ENCODE measurements around the gene TRIM65. TPM values are rescaled to one million over a fixed set of nuclear protein-coding genes. Genes with fewer than 3 reads are reported as not detected.

Gene TRIM65
- total and polyA plus RNA-seq, 2 of the 4 experiments (the other 2 are of a cell fraction): 7.9 to 10.6 TPM

- Histone ChIP-seq H4K5ac (ENCODE audit: low read depth, low read length) (no peak overlapping the region), H3K27ac (ENCODE audit: insufficient read depth, low read length) (no peak overlapping the region), H3K23ac (ENCODE audit: low read depth, low read length) (no peak overlapping the region), H3K27me3 (ENCODE audit: control insufficient read depth, insufficient read depth, low read length) (no peaks in the 10 kb centered on the region), H3K18ac (ENCODE audit: low read depth, low read length) (no peak overlapping the region), H3K9ac (ENCODE audit: low read depth, low read length) (no peak overlapping the region), H3K79me1 (ENCODE audit: low read depth in 1 of 2, low read length in 2 of 2) (peaks cover 10 to 30% of the 10 kb centered on the region in 2 experiments), H3K14ac (replicated peaks; ENCODE audit: low read depth, low read length) (no peak overlapping the region), H3K36me3 (ENCODE audit: control insufficient read depth, insufficient read depth, low read length) (peaks cover 30% of the 10 kb centered on the region), H2BK20ac (ENCODE audit: low read depth, low read length) (no peak overlapping the region), H2BK15ac (ENCODE audit: low read depth, low read length) (no peak overlapping the region), H4K8ac (ENCODE audit: low read depth in 2 of 2, low read length in 2 of 2) (no peak overlapping the region), H3K4me1 (ENCODE audit: control insufficient read depth, insufficient read depth, low read length) (peaks cover 5% of the 10 kb centered on the region), H2BK5ac (ENCODE audit: low read depth, low read length, poor library complexity, severe bottlenecking) (no peak overlapping the region), H3K4me2 (ENCODE audit: low read depth, low read length) (no peak overlapping the region), H3K9me1 (ENCODE audit: insufficient read depth, low read length) (0 out of 2 replicates have a peak, but pooled peaks cover 6% of the 10 kb centered on the region), H3K9me3 (ENCODE audit: control insufficient read depth, insufficient read depth, low read length) (no peaks in the 10 kb centered on the region), H2AFZ (replicated peaks; ENCODE audit: low read length, poor library complexity) (no peak overlapping the region), H4K20me1 (ENCODE audit: insufficient read depth, low read length) (no peaks in the 10 kb centered on the region), H3K56ac (ENCODE audit: extremely low read depth, insufficient read depth, low read length) (no peak overlapping the region), H4K91ac (ENCODE audit: insufficient read depth, low read depth, low read length) (no peak overlapping the region), H2AK9ac (replicated peaks; ENCODE audit: low read depth, low read length, poor library complexity) (no peak overlapping the region), H2BK120ac (ENCODE audit: low read depth, low read length) (no peak overlapping the region), H2AK5ac (ENCODE audit: low read depth, low read length) (no peak overlapping the region), H3K4ac (ENCODE audit: low read depth, low read length) (no peak overlapping the region), H3K4me3 (ENCODE audit: insufficient read depth, low read depth, low read length) (no peak overlapping the region)
- ChIA-PET CTCF (no interaction called here), POLR2A (ENCODE audit: unreplicated experiment) (interaction anchor here (0.7 kb wide), 1 partner anchor 115 kb away, joined by 5 read pairs; no protein-coding TSS in a partner anchor)
- intact Hi-C loops (cut with micrococcal nuclease) (loop anchor here (10.0 kb wide), 1 partner anchor 173 kb away; the partner anchor contains the start of genes GALR2, SRP68 and ZACN), dilution Hi-C loops (cut with HindIII; ENCODE audit: low sequenced_read_pairs, unreplicated experiment) (no loop called here), in situ Hi-C loops (cut with MboI; ENCODE audit: low sequenced_read_pairs) (loop anchor here (10.0 kb wide), 1 partner anchor 383 kb away; no protein-coding TSS in a partner anchor)
- TF ChIP-seq POLR2A (IDR thresholded peaks at IDR 0.05; ENCODE audit: low read depth, low read length) (no peak), BHLHE40 (IDR thresholded peaks at IDR 0.05; ENCODE audit: low read depth, low read length) (no peak), RCOR1 (IDR thresholded peaks at IDR 0.05; ENCODE audit: insufficient replicate concordance, low read length) (no peak), MAFK (IDR thresholded peaks at IDR 0.05; ENCODE audit: low read depth, low read length) (no peak), CTCF (conservative IDR thresholded peaks at IDR 0.05; ENCODE audit: low read depth, low read length) (no peak), ELK1 (IDR thresholded peaks at IDR 0.05; ENCODE audit: borderline replicate concordance, low read depth, low read length) (no peak), MXI1 (IDR thresholded peaks at IDR 0.05; ENCODE audit: borderline replicate concordance, low read depth, low read length) (no peak), USF2 (IDR thresholded peaks at IDR 0.05; ENCODE audit: low read depth, low read length) (no peak), CEBPB (IDR thresholded peaks at IDR 0.05; ENCODE audit: low read depth, low read length) (no peak), SMC3 (IDR thresholded peaks at IDR 0.05; ENCODE audit: low read depth, low read length) (no peak), CHD1 (IDR thresholded peaks at IDR 0.05; ENCODE audit: low read depth, low read length) (no peak), FOS (IDR thresholded peaks at IDR 0.05; ENCODE audit: low read depth, low read length) (no peak)
- 100% methylated on average over 1 of the region's 18 CpGs; no CpG with 5 or more reads in 1 of the 2 experiments for WGBS, 2 experiments (ENCODE audit: extremely low coverage in 2 of 2, insufficient read length in 1 of 2)
- DNase-seq (no peak), ATAC-seq (ENCODE audit: low read depth) (no peak)
- no TSS peak for BruUV-seq (replicated peaks)
These were observed 5.0 kb upstream of the TRIM65 start for GRCh38 chr17:75901727-75902126.

Measured in IMR-90 (cell line).